ENCODE results near the gene ELMO1.

The ELMO1 gene

DNA sequence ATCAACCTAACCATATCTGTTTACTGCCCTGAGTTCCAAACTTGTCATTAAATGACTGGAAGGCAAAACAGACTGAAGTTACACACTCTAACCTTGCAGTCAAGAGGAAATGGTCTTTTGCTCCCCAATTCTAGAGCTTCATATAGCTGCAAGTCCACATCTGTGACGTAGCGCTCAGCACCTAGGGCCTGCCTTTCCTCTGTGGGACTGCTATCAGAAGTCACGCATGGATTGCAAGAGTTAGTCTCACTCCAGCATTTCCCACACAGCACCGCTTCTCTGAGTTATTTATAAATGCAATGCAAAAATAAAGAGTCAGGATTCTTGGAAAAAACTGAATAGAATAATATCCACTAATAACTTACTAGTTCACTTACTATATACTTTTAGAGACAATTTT is 96.9 kb downstream of the ELMO1 start:
- TF ChIP-seq, protein P1, sequence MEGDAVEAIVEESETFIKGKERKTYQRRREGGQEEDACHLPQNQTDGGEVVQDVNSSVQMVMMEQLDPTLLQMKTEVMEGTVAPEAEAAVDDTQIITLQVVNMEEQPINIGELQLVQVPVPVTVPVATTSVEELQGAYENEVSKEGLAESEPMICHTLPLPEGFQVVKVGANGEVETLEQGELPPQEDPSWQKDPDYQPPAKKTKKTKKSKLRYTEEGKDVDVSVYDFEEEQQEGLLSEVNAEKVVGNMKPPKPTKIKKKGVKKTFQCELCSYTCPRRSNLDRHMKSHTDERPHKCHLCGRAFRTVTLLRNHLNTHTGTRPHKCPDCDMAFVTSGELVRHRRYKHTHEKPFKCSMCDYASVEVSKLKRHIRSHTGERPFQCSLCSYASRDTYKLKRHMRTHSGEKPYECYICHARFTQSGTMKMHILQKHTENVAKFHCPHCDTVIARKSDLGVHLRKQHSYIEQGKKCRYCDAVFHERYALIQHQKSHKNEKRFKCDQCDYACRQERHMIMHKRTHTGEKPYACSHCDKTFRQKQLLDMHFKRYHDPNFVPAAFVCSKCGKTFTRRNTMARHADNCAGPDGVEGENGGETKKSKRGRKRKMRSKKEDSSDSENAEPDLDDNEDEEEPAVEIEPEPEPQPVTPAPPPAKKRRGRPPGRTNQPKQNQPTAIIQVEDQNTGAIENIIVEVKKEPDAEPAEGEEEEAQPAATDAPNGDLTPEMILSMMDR (IDR thresholded peaks at IDR 0.05; ENCODE audit: extremely low read depth, insufficient read depth, missing control alignments) = no peak
- DNase-seq (ENCODE audit: low spot score) = no peak
- in situ Hi-C loops (cut with MboI; ENCODE audit: low pct_unique_long_range_greater_than_20kb, low sequenced_read_pairs, unreplicated experiment) = no loop called here

GRCh38 chr7:37349979-37350590 is 98.6 kb downstream of the ELMO1 start:
- DNase-seq (ENCODE audit: low spot score) = no peak
- in situ Hi-C loops (cut with MboI; ENCODE audit: low pct_unique_long_range_greater_than_20kb, low sequenced_read_pairs, unreplicated experiment) = loop anchor here (10.0 kb wide), 1 partner anchor 145 kb away; no protein-coding TSS in a partner anchor
- TF ChIP-seq, protein P1 (IDR thresholded peaks at IDR 0.05; ENCODE audit: extremely low read depth, insufficient read depth, missing control alignments) = no peak

- in situ Hi-C loops (cut with MboI; ENCODE audit: low pct_unique_long_range_greater_than_20kb, low sequenced_read_pairs, unreplicated experiment) = loop anchor here (10.0 kb wide), 1 partner anchor 144 kb away; no protein-coding TSS in a partner anchor
- TF ChIP-seq, protein P1 (IDR thresholded peaks at IDR 0.05; ENCODE audit: extremely low read depth, insufficient read depth, missing control alignments) = no peak
- no peak for DNase-seq (ENCODE audit: low spot score)
These were observed 99.7 kb downstream of the ELMO1 start for GRCh38 chr7:37348982-37349381.

DNA sequence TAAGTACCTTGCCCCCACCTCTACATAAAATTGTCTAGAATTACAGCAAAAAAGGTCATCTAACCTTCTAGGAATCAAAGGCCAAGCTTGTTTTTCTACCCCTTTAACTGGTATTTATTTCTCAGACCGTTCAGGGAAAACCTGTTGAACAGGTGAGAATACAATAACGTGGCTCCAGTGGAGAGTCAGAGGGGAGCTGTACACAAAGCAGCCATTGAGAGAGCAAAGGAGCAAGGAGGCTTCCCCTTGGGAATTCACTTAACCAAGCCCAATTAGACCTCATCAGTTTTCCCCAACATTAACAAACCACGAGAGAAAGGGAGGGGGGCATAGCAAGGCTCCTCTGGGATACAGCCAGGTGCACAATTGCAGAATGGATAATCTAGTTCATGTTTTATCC is 101.9 kb downstream of the ELMO1 start:
- in situ Hi-C loops (cut with MboI; ENCODE audit: low pct_unique_long_range_greater_than_20kb, low sequenced_read_pairs, unreplicated experiment) = loop anchor here (10.0 kb wide), 1 partner anchor 142 kb away; no protein-coding TSS in a partner anchor
- TF ChIP-seq, protein P1 (IDR thresholded peaks at IDR 0.05; ENCODE audit: extremely low read depth, insufficient read depth, missing control alignments) = no peak
- no peak for DNase-seq (ENCODE audit: low spot score)

DNA sequence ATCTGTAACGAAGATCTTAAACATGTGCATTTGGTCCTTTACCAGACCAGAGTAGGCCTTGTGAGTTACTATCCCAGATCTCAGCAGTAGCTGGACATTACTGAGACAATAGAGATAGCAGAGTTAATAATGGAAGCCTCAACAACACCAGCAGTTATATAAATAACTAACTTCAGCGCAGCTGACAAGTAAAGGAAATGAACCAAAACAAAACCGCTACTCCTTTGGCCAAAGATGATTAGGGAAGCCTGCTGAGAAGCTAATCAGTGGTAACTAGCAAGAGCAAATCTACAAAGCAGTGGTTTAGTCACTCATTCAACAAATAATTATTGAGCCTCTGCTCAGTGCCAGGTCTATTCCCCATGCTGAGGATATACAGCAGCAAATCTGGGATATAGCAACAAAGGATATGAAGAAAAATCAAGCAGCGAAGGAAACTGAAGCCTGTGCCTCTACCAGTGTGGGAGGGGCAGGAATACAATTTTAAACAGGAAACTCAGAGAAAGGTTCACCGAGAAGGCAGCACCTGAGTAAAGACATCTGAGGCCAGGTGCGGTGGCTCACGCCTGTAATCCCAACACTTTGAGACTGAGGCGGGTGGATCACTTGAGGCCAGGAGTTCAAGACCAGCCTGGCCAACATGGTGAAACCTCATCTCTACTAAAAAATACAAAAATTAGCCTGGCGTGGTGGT is 103.6 kb downstream of the ELMO1 start:
- in situ Hi-C loops (cut with MboI; ENCODE audit: low pct_unique_long_range_greater_than_20kb, low sequenced_read_pairs, unreplicated experiment) = loop anchor here (5.0 to 10.0 kb wide), 2 partner anchors 58 to 140 kb away; no protein-coding TSS in a partner anchor
- TF ChIP-seq, protein P1 (IDR thresholded peaks at IDR 0.05; ENCODE audit: extremely low read depth, insufficient read depth, missing control alignments) = no peak
- DNase-seq (ENCODE audit: low spot score) = no peak

- in situ Hi-C loops (cut with MboI; ENCODE audit: low pct_unique_long_range_greater_than_20kb, low sequenced_read_pairs, unreplicated experiment) = loop anchor here (5.0 to 10.0 kb wide), 2 partner anchors 56 to 138 kb away; no protein-coding TSS in a partner anchor
- TF ChIP-seq, protein P1 (IDR thresholded peaks at IDR 0.05; ENCODE audit: extremely low read depth, insufficient read depth, missing control alignments) = peak; percentile 33
- no peak for DNase-seq (ENCODE audit: low spot score)
These were observed 105.8 kb downstream of the ELMO1 start for GRCh38 chr7:37342688-37343471.

Measured in GM13977 (cell line).